Measurements from ENCODE around the gene WIPI1.

Gene WIPI1

GRCh38 chr17:68433911-68434508 is 23.3 kb downstream of the WIPI1 start:
- Histone ChIP-seq H3K4me1 (ENCODE audit: low read length) (peaks cover 26% of the 10 kb centered on the region), H3K9me3 (ENCODE audit: insufficient read depth, low read length) (no peaks in the 10 kb centered on the region), H2AFZ (ENCODE audit: low read depth, low read length) (no peak overlapping the region), H3K9ac (ENCODE audit: low read length) (no peak overlapping the region), H3K4me2 (ENCODE audit: low read length) (no peak overlapping the region), H3K36me3 (replicated peaks; ENCODE audit: low read depth, low read length) (no peaks in the 10 kb centered on the region), H3K79me2 (ENCODE audit: low read length) (no peaks in the 10 kb centered on the region), H3K27me3 (ENCODE audit: low read depth, low read length) (no peaks in the 10 kb centered on the region), H3K4me3 (ENCODE audit: low read length) (no peak overlapping the region), H4K20me1 (ENCODE audit: insufficient read depth, low read length) (no peaks in the 10 kb centered on the region), H3K27ac (ENCODE audit: low read length) (no peak overlapping the region)
- TF ChIP-seq, protein P1, sequence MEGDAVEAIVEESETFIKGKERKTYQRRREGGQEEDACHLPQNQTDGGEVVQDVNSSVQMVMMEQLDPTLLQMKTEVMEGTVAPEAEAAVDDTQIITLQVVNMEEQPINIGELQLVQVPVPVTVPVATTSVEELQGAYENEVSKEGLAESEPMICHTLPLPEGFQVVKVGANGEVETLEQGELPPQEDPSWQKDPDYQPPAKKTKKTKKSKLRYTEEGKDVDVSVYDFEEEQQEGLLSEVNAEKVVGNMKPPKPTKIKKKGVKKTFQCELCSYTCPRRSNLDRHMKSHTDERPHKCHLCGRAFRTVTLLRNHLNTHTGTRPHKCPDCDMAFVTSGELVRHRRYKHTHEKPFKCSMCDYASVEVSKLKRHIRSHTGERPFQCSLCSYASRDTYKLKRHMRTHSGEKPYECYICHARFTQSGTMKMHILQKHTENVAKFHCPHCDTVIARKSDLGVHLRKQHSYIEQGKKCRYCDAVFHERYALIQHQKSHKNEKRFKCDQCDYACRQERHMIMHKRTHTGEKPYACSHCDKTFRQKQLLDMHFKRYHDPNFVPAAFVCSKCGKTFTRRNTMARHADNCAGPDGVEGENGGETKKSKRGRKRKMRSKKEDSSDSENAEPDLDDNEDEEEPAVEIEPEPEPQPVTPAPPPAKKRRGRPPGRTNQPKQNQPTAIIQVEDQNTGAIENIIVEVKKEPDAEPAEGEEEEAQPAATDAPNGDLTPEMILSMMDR (IDR thresholded peaks at IDR 0.05; ENCODE audit: low read depth, low read length): no peak
- no peak for TF ChIP-seq EZH2phosphoT487 (IDR thresholded peaks at IDR 0.05; ENCODE audit: low read depth)

GRCh38 chr17:68433211-68433610 is 24.1 kb downstream of the WIPI1 start:
- H3K27me3 ChIP-seq (ENCODE audit: low read depth, low read length): no peaks in the 10 kb centered on the region
- no peak overlapping the region for H3K9ac ChIP-seq (ENCODE audit: low read length)
- no peaks in the 10 kb centered on the region for H3K36me3 ChIP-seq (replicated peaks; ENCODE audit: low read depth, low read length)

DNA sequence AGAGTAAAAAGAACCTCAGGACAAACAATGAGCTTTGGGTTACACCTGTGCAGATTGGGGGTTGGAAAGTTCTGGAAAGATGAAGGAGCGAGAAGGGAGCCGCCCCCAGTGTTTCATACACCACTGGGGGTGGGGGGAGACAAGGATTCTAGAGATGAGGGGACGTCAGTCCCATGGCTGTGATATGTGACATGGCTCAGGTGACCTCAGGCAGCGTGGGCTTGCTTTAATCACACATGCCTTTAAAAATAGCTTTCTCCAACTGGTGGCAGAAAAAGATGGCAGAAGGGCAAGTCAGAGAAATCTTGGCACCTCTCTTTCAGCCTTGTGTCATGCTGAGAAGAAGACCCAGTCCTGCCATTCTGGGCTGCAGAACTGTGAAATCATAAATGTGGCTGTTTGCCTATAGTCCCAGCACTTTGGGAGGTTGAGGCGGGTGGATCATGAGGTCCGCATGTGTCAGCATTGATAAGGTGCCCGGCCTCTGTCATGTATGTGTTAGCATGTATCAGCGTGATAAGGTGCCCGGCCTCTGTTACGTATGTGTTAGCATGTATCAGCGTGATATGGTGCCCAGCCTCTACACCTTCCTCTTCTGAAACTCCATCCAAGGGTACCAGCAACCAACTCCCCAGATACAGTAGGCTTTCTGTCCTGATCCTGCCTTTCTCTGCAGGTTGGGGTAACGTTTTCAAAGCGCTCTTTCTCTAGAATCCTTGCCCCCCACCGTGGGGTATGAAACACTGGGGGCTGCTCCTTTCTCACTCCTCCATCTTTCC is 25.0 kb downstream of the WIPI1 start:
- Histone ChIP-seq H3K27ac (ENCODE audit: low read length) (no peak overlapping the region), H4K20me1 (ENCODE audit: insufficient read depth, low read length) (no peaks in the 10 kb centered on the region), H2AFZ (ENCODE audit: low read depth, low read length) (no peak overlapping the region), H3K9ac (ENCODE audit: low read length) (no peak overlapping the region), H3K36me3 (replicated peaks; ENCODE audit: low read depth, low read length) (no peaks in the 10 kb centered on the region), H3K4me1 (ENCODE audit: low read length) (peaks cover 15% of the 10 kb centered on the region), H3K4me3 (ENCODE audit: low read length) (no peak overlapping the region), H3K4me2 (ENCODE audit: low read length) (no peak overlapping the region), H3K9me3 (ENCODE audit: insufficient read depth, low read length) (no peaks in the 10 kb centered on the region), H3K27me3 (ENCODE audit: low read depth, low read length) (no peaks in the 10 kb centered on the region), H3K79me2 (ENCODE audit: low read length) (no peaks in the 10 kb centered on the region)
- TF ChIP-seq, protein P1 (IDR thresholded peaks at IDR 0.05; ENCODE audit: low read depth, low read length): no peak; the same call in 1 of the 2 replicates
- TF ChIP-seq EZH2phosphoT487 (IDR thresholded peaks at IDR 0.05; ENCODE audit: low read depth): no peak

More at GRCh38 chr17:68433211-68433610, 24.1 kb downstream of the WIPI1 start:
- H3K79me2 ChIP-seq (ENCODE audit: low read length): no peaks in the 10 kb centered on the region
- no peak overlapping the region for H3K4me3 ChIP-seq (ENCODE audit: low read length)
- H3K27ac ChIP-seq (ENCODE audit: low read length): no peak overlapping the region
- no peak overlapping the region for H3K4me2 ChIP-seq (ENCODE audit: low read length)
- H4K20me1 ChIP-seq (ENCODE audit: insufficient read depth, low read length): no peaks in the 10 kb centered on the region
- H3K4me1 ChIP-seq (ENCODE audit: low read length): peaks cover 25% of the 10 kb centered on the region
- TF ChIP-seq, protein P1 (IDR thresholded peaks at IDR 0.05; ENCODE audit: low read depth, low read length): no peak
- no peak for TF ChIP-seq EZH2phosphoT487 (IDR thresholded peaks at IDR 0.05; ENCODE audit: low read depth)
- H2AFZ ChIP-seq (ENCODE audit: low read depth, low read length): no peak overlapping the region
- no peaks in the 10 kb centered on the region for H3K9me3 ChIP-seq (ENCODE audit: insufficient read depth, low read length)

GRCh38 chr17:68431661-68432071 is 25.6 kb downstream of the WIPI1 start:
- no peaks in the 10 kb centered on the region for H4K20me1 ChIP-seq (ENCODE audit: insufficient read depth, low read length)
- no peak overlapping the region for H3K9ac ChIP-seq (ENCODE audit: low read length)
- no peak overlapping the region for H3K27ac ChIP-seq (ENCODE audit: low read length)
- no peaks in the 10 kb centered on the region for H3K36me3 ChIP-seq (replicated peaks; ENCODE audit: low read depth, low read length)
- H3K4me1 ChIP-seq (ENCODE audit: low read length): peaks cover 9% of the 10 kb centered on the region
- H3K9me3 ChIP-seq (ENCODE audit: insufficient read depth, low read length): no peaks in the 10 kb centered on the region
- TF ChIP-seq EZH2phosphoT487 (IDR thresholded peaks at IDR 0.05; ENCODE audit: low read depth): no peak
- TF ChIP-seq, protein P1 (IDR thresholded peaks at IDR 0.05; ENCODE audit: low read depth, low read length): peak; percentile 63
- H3K4me3 ChIP-seq (ENCODE audit: low read length): no peak overlapping the region
- no peak overlapping the region; the same call in 1 of the 2 replicates for H3K4me2 ChIP-seq (ENCODE audit: low read length)
- no peak overlapping the region for H2AFZ ChIP-seq (ENCODE audit: low read depth, low read length)
- no peaks in the 10 kb centered on the region for H3K79me2 ChIP-seq (ENCODE audit: low read length)
- no peaks in the 10 kb centered on the region for H3K27me3 ChIP-seq (ENCODE audit: low read depth, low read length)

Measured in OCI-LY3 (cell line).